NB4 (cell line): Measurements from ENCODE around the gene GLRX3.

Source experiments
- CTCF ChIP-seq: IDR thresholded peaks from one replicate; pipeline ENCODE4 v1.5.1; 2012; ENCODE audit warnings: low read depth, low read length
- MAX ChIP-seq: IDR thresholded peaks from 2 replicates; pipeline ENCODE4 v1.6.1; 2011; ENCODE audit warnings: low read depth, low read length
- POLR2A ChIP-seq: IDR thresholded peaks from 2 replicates; pipeline ENCODE4 v1.6.1; 2011; ENCODE audit warnings: mild to moderate bottlenecking; ENCODE audit not compliant: insufficient read length; ENCODE audit errors: extremely low read depth

- TF ChIP-seq CTCF, result peak; percentile 35
- no peak for TF ChIP-seq MAX
- no peak for TF ChIP-seq POLR2A
Observed at GRCh38 chr10:130179640-130180039, 43.4 kb downstream of the GLRX3 start.
